OCI-LY1 (cell line): ENCODE measurements around the gene PDE1A.

Source experiments
- H2AFZ ChIP-seq: fragments of 200-600 bp; sonication (generic), shearing (Covaris generic); 2 replicates; pipeline ENCODE4 v1.6.0; 2014; ENCODE audit warnings: antibody characterized with exemption, mild to moderate bottlenecking, low read length
- H3F3A ChIP-seq: fragments of 200-600 bp; sonication (generic), shearing (Covaris generic); 2 replicates; pipeline ENCODE4 v1.6.0; 2014; ENCODE audit warnings: mild to moderate bottlenecking, antibody characterized with exemption, low read length, moderate library complexity; ENCODE audit not compliant: insufficient read depth
- H3K27ac ChIP-seq: fragments of 200-600 bp; sonication (generic); 2 replicates; pipeline ENCODE4 v1.5.1; 2014; ENCODE audit warnings: low read length, mixed run types, mild to moderate bottlenecking, low read depth; ENCODE audit not compliant: poor library complexity, severe bottlenecking
- H3K27me3 ChIP-seq: fragments of 200-600 bp; sonication (generic); 2 replicates; pipeline ENCODE4 v1.6.0; 2014; ENCODE audit warnings: antibody characterized with exemption, mild to moderate bottlenecking, low read length, moderate library complexity; ENCODE audit not compliant: insufficient read depth
- H3K36me3 ChIP-seq: fragments of 200-600 bp; sonication (generic); 2 replicates; pipeline ENCODE4 v1.6.1; 2014; ENCODE audit warnings: mild to moderate bottlenecking, antibody characterized with exemption, low read length, moderate library complexity, mixed read lengths; ENCODE audit not compliant: insufficient read depth
- H3K4me1 ChIP-seq: fragments of 200-600 bp; sonication (generic); 2 replicates; pipeline ENCODE4 v1.5.1; 2014; ENCODE audit warnings: mild to moderate bottlenecking, low read length, moderate library complexity; ENCODE audit not compliant: insufficient read depth, severe bottlenecking
- H3K4me2 ChIP-seq: fragments of 200-600 bp; sonication (generic), shearing (Covaris generic); 2 replicates; pipeline ENCODE4 v1.6.1; 2014; ENCODE audit warnings: low read length
- H3K4me3 ChIP-seq: fragments of 200-600 bp; sonication (generic); 2 replicates; pipeline ENCODE4 v1.5.1; 2014; ENCODE audit warnings: low read length, low read depth, mild to moderate bottlenecking, mixed read lengths; ENCODE audit not compliant: poor library complexity, severe bottlenecking
- H3K79me2 ChIP-seq: fragments of 200-600 bp; shearing (Covaris generic); 2 replicates; pipeline ENCODE4 v1.6.1; 2016; ENCODE audit warnings: mixed run types, low read length, mixed read lengths; ENCODE audit not compliant: insufficient read depth
- H3K9ac ChIP-seq: fragments of 200-600 bp; sonication (generic), shearing (Covaris generic); 2 replicates; pipeline ENCODE4 v1.6.1; 2014; ENCODE audit warnings: mild to moderate bottlenecking, low read length, mixed read lengths
- H3K9me2 ChIP-seq: fragments of 200-600 bp; sonication (generic), shearing (Covaris generic); 2 replicates; pipeline ENCODE4 v1.6.1; 2014; ENCODE audit warnings: low read depth, mild to moderate bottlenecking, low read length, mixed read lengths
- H3K9me3 ChIP-seq: fragments of 200-600 bp; shearing (Covaris generic); 2 replicates; pipeline ENCODE4 v1.6.1; 2014; ENCODE audit warnings: low read length, mixed read lengths
- H4K20me1 ChIP-seq: fragments of 200-600 bp; sonication (generic), shearing (Covaris generic); 2 replicates; pipeline ENCODE4 v1.6.0; 2016; ENCODE audit warnings: mild to moderate bottlenecking, low read length; ENCODE audit not compliant: insufficient read depth
- CTCF ChIP-seq: fragments of 200-600 bp; sonication (generic), shearing (Covaris generic); IDR thresholded peaks from 2 replicates; pipeline ENCODE4 v1.5.1; 2017; ENCODE audit warnings: mild to moderate bottlenecking, antibody characterized with exemption, low read length, moderate library complexity, mixed read lengths
- EZH2 ChIP-seq: fragments of 200-600 bp; sonication (generic), shearing (Covaris generic); IDR thresholded peaks from 2 replicates; pipeline ENCODE4 v1.8.0; 2017; ENCODE audit warnings: borderline replicate concordance, mixed run types, mild to moderate bottlenecking, antibody characterized with exemption, low read length, moderate library complexity, mixed read lengths

PDE1A gene

DNA sequence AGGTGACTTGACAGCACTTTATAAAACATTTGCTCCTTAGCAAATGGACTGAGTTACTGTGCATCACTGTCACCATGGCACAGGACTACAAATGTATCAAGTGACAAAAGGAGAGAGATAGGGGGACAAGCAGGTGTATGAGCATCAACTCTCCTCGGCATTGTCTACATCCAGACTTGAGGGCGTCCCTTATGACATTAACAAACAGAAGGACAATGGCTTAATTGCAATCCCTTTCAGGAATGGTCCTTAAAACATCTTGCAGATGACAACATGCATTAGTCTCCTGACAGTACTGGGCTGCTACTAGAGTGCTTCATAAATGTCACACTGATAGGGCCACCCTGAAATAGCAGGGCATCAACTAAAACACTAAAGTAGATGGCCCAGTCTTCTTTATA, 198.8 kb downstream of the PDE1A start:
- H3K9me2 ChIP-seq: no peaks in the 10 kb centered on the region
- H3K27ac ChIP-seq: no peak overlapping the region
- no peaks in the 10 kb centered on the region for H3K9me3 ChIP-seq
- TF ChIP-seq CTCF (no peak), EZH2 (no peak)
- no peaks in the 10 kb centered on the region for H3K27me3 ChIP-seq
- H3K4me2 ChIP-seq: no peak overlapping the region
- no peaks in the 10 kb centered on the region for H3F3A ChIP-seq
- no peaks in the 10 kb centered on the region for H3K79me2 ChIP-seq
- no peaks in the 10 kb centered on the region for H3K36me3 ChIP-seq
- H3K4me1 ChIP-seq: no peaks in the 10 kb centered on the region
- H3K9ac ChIP-seq: no peak overlapping the region
- H3K4me3 ChIP-seq: no peak overlapping the region
- H2AFZ ChIP-seq: no peak overlapping the region
- H4K20me1 ChIP-seq: no peaks in the 10 kb centered on the region

DNA sequence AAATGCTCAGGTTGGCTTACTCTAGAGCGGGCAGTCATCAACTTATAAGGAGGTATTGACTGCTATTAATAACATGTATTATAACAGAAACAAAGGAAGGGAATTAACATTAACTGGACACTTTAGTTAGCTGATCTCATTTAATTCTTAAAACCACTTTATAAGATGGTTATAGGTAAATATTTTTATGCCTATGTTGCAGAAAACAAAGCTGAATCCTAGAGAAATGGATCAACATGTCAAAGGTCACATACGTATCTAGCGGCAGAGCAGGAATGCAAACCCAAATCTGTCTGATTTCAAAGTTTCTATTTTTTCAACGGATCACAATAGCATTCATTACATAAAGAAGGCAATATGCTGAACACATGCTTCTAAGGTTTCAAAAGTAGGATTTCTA, 200.0 kb downstream of the PDE1A start:
- Histone ChIP-seq H3K9me3 (no peaks in the 10 kb centered on the region), H3K4me3 (no peak overlapping the region), H3K9ac (no peak overlapping the region), H3K9me2 (no peaks in the 10 kb centered on the region), H3K4me2 (no peak overlapping the region), H4K20me1 (no peaks in the 10 kb centered on the region), H3K36me3 (no peaks in the 10 kb centered on the region), H3K79me2 (no peaks in the 10 kb centered on the region), H3K27ac (no peak overlapping the region), H2AFZ (no peak overlapping the region), H3F3A (no peaks in the 10 kb centered on the region), H3K27me3 (no peaks in the 10 kb centered on the region), H3K4me1 (no peaks in the 10 kb centered on the region)
- no peak for TF ChIP-seq EZH2
- TF ChIP-seq CTCF: no peak

DNA sequence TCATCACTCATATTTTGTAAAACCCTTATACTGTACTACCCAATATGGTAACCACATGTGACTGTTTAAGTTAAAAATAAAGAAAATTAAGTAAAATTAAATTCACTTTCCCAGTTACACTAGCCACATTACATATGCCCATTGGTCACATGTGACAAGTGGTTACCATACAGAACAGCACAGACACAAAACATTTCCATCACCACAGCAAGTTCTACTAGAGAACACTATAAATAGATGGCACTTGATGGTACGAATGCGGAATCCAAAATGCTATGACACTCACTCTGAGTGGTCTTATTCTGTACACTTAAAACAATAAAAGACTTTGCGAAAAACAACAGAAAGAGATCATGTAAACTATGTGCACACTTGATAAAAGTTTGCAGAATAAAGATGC, 202.2 kb downstream of the PDE1A start:
- no peaks in the 10 kb centered on the region for H3K79me2 ChIP-seq
- H3K9me3 ChIP-seq: no peaks in the 10 kb centered on the region
- H3K9me2 ChIP-seq: no peaks in the 10 kb centered on the region

More for the DNA sequence above, 202.2 kb downstream of the PDE1A start:
- Histone ChIP-seq H3K27ac (no peak overlapping the region), H3K4me1 (no peaks in the 10 kb centered on the region), H3K4me2 (no peak overlapping the region), H4K20me1 (no peaks in the 10 kb centered on the region), H3K27me3 (no peaks in the 10 kb centered on the region), H2AFZ (no peak overlapping the region), H3K9ac (no peak overlapping the region), H3F3A (no peaks in the 10 kb centered on the region), H3K36me3 (no peaks in the 10 kb centered on the region), H3K4me3 (no peak overlapping the region)
- TF ChIP-seq CTCF: no peak
- no peak for TF ChIP-seq EZH2
